Pancreas (tissue), 10 donors: ENCODE measurements around the gene PTPRM. TPM values are rescaled to one million over a fixed set of nuclear protein-coding genes. Genes with fewer than 3 reads are reported as not detected.

Source experiments
- ATAC-seq, 4 donors: fragments of 200-7000 bp; cut with Tn5 transposase; one replicate each; pipeline versions ENCODE4 v1.8.0 to v1.9.1; 2020; ENCODE audit warnings: mild to moderate bottlenecking in 4 of 4, moderate library complexity in 4 of 4
- DNase-seq, 6 donors: peaks; one replicate each; pipeline ENCODE4 v3.0.0-alpha.2; 2020
- FAIRE-seq: peaks from 2 replicates; lab custom pipeline; 2012; peaks lifted over from hg19 to GRCh38; lab: Jason Lieb, UNC
- H3K27ac ChIP-seq, 4 donors: fragments of 200-600 bp; sonication (generic); 1 replicate in 3 of 4; 2 replicates in 1 of 4; pipeline versions ENCODE4 v1.5.0 to v1.8.0; 2020
- H3K27me3 ChIP-seq, 4 donors: fragments of 200-600 bp; one replicate each; pipeline ENCODE4 v1.8.0; 2021
- H3K36me3 ChIP-seq, 3 donors: fragments of 200-600 bp; sonication (generic) in 1 of 3; one replicate each; pipeline versions ENCODE4 v1.5.0 to v1.8.0; 2020 to 2021
- H3K4me1 ChIP-seq, 3 donors: fragments of 200-600 bp; one replicate each; pipeline ENCODE4 v1.8.0; 2021
- H3K4me3 ChIP-seq, 4 donors: fragments of 200-600 bp; sonication (generic) in 2 of 4; one replicate each; pipeline versions ENCODE4 v1.5.0 to v1.8.0; 2020 to 2021
- H3K9me3 ChIP-seq, 4 donors: fragments of 200-600 bp; one replicate each; pipeline ENCODE4 v1.8.0; 2021
- WGBS, 2 donors: extraction: QIAGEN DNeasy Blood & Tissue Kit; methylation state at CpG; one replicate each; pipeline ENCODE4 v1.1.7; 2013; 5-methylcytosine and 5-hydroxymethylcytosine counted together
- intact Hi-C, 3 donors: fragments of 100-400 bp; cut with DNase I; formaldehyde crosslinking; loops; one replicate each; pipeline versions ENCODE4 v1.11.1 to v1.14.2; 2022
- polyA plus RNA-seq, 2 donors: library from polyadenylated mRNA; stranded (reverse); fragments of 200-250 nt; gene quantifications; one replicate each; pipeline ENCODE4 v1.2.3, GENCODE V29; 2013
- total RNA-seq, 6 donors: library from RNA; stranded (reverse); fragmentation: NEBNext Ultra II Directional in 4 of 6; extraction: Animal tissue kit (Norgen Biotek cat#: 25700) in 4 of 6; gene quantifications; one replicate each; pipeline versions ENCODE4 v1.2.1 to v1.2.4, GENCODE V29; 2021 to 2023
- TF ChIP-seq, protein P1 (sequence below), 4 donors: fragments of 200-600 bp; sonication (generic) in 3 of 4; IDR thresholded peaks; one replicate each; pipeline versions ENCODE4 v1.5.0 to v1.8.0; 2021; ENCODE audit warnings: antibody characterized with exemption in 4 of 4
- donor health status: healthy with polysubstance abuse.
- donor health status: DM: no; HTN: no; CAD: no; lungs with moderate emphysema.
- donor health status: DM: no; HTN: no; CAD: no.
- donor health status: control.
- donor health status: control.
- donor health status: Bipolar disorder and iron deficiency.
- donor health status: DM: yes; HTN: yes; CAD: no.
- donor health status: DM: no; HTN: no; CAD: no.
- donor health status: DM: no; HTN: no; CAD: no.
- donor health status: DM: yes; HTN: yes; CAD: no.

The PTPRM gene
- total and polyA plus RNA-seq, 8 donors, result 14.5 to 50.7 (median 19.7) TPM

DNA sequence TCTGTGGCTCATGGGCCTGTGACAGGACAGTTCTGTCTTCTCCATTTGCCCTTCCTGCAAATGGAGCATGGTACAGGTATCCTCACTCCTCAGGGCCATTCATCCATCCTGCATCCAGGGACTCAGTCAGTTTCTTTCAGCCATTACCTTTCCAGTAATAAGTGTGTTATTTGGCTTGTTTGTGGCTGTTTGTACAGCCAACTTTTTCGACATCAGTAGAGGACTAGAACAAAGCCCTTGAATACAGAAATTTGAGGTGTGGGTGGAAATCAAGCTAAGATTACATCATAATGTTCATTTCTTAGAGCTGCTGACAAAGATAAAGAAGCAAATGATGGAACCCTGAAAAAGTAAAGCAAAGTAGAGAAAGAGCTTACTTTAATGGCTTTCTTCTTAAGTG is 290.4 kb downstream of the PTPRM start:
- no peak overlapping the region for H3K27ac ChIP-seq
- FAIRE-seq, result no peak

DNA sequence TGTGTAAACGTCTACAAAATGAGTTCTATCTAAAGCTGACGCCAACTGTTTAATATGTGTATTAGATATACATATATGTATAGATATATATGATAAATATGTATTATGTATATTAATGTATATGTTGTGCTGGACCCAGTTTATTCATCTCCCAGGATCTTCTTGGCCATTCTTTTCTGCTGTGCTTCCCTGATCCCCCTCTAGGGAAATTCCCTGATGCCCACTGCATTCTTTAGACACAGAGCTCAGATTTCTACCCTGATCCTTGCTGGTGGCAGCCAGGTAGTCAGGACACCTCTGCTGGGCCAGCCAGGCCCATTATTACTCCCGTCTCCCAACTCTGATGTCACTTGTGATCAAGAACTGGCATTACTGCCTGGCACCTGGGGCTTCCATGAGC is 292.0 kb downstream of the PTPRM start:
- H3K9me3 ChIP-seq, result no peaks in the 10 kb centered on the region

More for the DNA sequence above, 290.4 kb downstream of the PTPRM start:
- no peak for DNase-seq
- Histone ChIP-seq H3K4me1 (peaks cover 0 to 13% (median 7%) of the 10 kb centered on the region in 3 donors), H3K27me3 (no peaks in the 10 kb centered on the region), H3K9me3 (no peaks in the 10 kb centered on the region), H3K4me3 (no peak overlapping the region), H3K36me3 (no peaks in the 10 kb centered on the region)
- WGBS, 2 donors, result 79 to 83% methylated on average over 1 of the region's 1 CpG
- intact Hi-C loops, result no loop called here
- no peak for ATAC-seq
- TF ChIP-seq, protein P1, sequence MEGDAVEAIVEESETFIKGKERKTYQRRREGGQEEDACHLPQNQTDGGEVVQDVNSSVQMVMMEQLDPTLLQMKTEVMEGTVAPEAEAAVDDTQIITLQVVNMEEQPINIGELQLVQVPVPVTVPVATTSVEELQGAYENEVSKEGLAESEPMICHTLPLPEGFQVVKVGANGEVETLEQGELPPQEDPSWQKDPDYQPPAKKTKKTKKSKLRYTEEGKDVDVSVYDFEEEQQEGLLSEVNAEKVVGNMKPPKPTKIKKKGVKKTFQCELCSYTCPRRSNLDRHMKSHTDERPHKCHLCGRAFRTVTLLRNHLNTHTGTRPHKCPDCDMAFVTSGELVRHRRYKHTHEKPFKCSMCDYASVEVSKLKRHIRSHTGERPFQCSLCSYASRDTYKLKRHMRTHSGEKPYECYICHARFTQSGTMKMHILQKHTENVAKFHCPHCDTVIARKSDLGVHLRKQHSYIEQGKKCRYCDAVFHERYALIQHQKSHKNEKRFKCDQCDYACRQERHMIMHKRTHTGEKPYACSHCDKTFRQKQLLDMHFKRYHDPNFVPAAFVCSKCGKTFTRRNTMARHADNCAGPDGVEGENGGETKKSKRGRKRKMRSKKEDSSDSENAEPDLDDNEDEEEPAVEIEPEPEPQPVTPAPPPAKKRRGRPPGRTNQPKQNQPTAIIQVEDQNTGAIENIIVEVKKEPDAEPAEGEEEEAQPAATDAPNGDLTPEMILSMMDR (IDR thresholded peaks at IDR 0.05), result no peak

DNA sequence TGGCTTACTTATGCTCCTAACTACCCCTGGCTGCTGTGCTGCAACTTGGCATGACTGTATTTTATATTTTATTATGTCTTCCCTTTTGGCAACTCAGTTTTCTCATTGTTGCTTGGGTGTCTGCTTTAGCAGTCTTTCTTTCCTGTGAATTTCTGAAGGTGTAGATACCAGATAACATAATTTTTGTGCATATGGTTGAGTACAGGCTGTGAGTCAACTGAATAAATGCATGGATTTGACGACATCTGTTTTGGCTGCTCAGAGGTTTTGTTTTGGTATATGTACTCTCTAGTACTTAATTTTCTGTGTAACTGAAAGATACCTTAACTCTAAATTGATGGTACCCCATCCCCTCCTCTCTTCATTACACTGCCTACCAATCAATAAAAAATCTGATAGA is 303.1 kb downstream of the PTPRM start:
- H3K27me3 ChIP-seq, result no peaks in the 10 kb centered on the region
- no peak overlapping the region for H3K27ac ChIP-seq
- no peaks in the 10 kb centered on the region for H3K36me3 ChIP-seq
- DNase-seq, result no peak
- FAIRE-seq, result no peak
- H3K4me1 ChIP-seq, result peaks cover 0 to 14% (median 0%) of the 10 kb centered on the region in 3 donors
- intact Hi-C loops, result no loop called here
- no peak for ATAC-seq
- TF ChIP-seq, protein P1 (IDR thresholded peaks at IDR 0.05), result no peak
- 90 to 92% methylated on average over 1 of the region's 1 CpG for WGBS, 2 donors
- no peak overlapping the region for H3K4me3 ChIP-seq
- H3K9me3 ChIP-seq, result no peaks in the 10 kb centered on the region

More for the DNA sequence above, 292.0 kb downstream of the PTPRM start:
- Histone ChIP-seq H3K36me3 (no peaks in the 10 kb centered on the region), H3K27me3 (no peaks in the 10 kb centered on the region), H3K4me3 (no peak overlapping the region), H3K4me1 (peaks cover 0 to 13% (median 7%) of the 10 kb centered on the region in 3 donors), H3K27ac (no peak overlapping the region)
- TF ChIP-seq, protein P1 (IDR thresholded peaks at IDR 0.05), result no peak
- ATAC-seq (no peak), FAIRE-seq (no peak), DNase-seq (no peak)
- intact Hi-C loops, result no loop called here
- 85 to 96% methylated on average over 3 of the region's 3 CpGs for WGBS, 2 donors

DNA sequence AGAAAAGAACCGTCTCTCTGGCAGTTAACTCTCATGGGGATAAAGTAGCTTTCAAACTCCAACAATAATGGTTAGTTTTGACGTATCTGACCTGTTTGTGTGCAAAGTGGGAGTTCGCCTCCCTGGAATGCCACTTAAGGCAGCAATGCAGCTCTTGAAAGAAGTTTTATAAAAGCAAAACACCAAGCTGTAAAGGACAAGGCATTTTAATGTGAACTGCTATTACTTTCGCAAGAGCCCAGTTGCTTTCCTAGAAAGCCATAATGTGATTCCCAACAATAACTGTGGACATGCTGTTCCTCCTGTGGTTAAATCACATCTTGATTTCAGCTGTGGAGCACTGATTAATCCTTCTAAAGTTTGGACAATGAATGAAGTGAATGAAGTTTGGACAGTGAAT is 303.7 kb downstream of the PTPRM start:
- TF ChIP-seq, protein P1 (IDR thresholded peaks at IDR 0.05), result no peak
- FAIRE-seq (no peak), ATAC-seq (no peak), DNase-seq (no peak)
- H3K27me3 ChIP-seq, result no peaks in the 10 kb centered on the region
- no peak overlapping the region for H3K27ac ChIP-seq
- WGBS, 2 donors, result 86 to 87% methylated on average over 4 of the region's 4 CpGs
- H3K9me3 ChIP-seq, result no peaks in the 10 kb centered on the region
- H3K36me3 ChIP-seq, result no peaks in the 10 kb centered on the region
- intact Hi-C loops, result no loop called here
- no peak overlapping the region for H3K4me3 ChIP-seq
- H3K4me1 ChIP-seq, result peaks cover 0 to 14% (median 0%) of the 10 kb centered on the region in 3 donors

DNA sequence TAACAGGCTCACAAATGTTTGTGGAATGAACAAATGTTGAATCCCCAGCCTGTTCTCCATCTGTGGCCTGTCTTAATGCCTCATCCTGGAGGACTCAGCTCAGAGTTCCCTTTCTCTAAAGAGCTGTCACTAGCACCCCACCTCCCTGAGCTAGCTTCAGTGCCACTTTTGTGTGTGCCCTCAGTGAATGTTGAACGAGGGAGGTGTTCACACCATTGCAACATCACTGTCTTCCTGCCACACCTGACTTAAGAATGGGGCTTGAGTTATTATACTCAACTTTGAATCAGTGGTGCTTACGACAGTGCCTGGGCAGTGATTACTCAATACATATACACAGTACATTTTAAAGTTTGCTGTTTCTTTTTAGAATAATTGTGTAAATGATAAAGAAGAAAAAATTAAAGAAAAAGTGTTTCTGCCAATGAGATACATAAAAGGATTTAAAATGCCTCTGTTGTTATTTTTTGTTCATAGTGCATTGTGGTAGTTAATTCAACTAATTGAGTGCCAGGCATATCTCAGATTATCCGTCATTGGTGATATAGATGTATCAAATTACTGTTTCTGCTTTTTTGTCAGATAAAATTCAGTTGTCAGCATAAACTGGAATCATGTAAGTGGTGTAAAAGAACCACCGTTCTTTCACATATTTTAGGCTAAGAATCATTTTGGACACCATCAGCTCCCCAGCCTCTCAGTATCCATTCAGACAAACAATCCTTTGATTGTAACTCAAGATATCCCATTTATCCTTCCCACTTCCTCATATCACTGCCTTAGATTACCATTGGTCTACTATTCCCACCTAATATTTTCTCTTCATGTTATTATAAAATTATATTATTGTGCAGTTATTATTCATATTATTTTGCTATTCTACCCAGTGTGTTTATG is 304.7 kb downstream of the PTPRM start:
- DNase-seq (no peak), ATAC-seq (peak in 3 of 4 donors; percentile 22 to 70 (median 33))

More for the DNA sequence above, 304.7 kb downstream of the PTPRM start:
- intact Hi-C loops, result no loop called here
- TF ChIP-seq, protein P1 (IDR thresholded peaks at IDR 0.05), result no peak
- WGBS, 2 donors, result 69 to 78% methylated on average over 4 of the region's 4 CpGs
- H3K36me3 ChIP-seq, result no peaks in the 10 kb centered on the region
- H3K4me3 ChIP-seq, result no peak overlapping the region
- FAIRE-seq, result no peak
- no peak overlapping the region for H3K27ac ChIP-seq
- peaks cover 0 to 14% (median 0%) of the 10 kb centered on the region in 3 donors for H3K4me1 ChIP-seq
- no peaks in the 10 kb centered on the region for H3K9me3 ChIP-seq
- H3K27me3 ChIP-seq, result no peaks in the 10 kb centered on the region
